ENCODE results near the gene ARRB2.
"Not testable (repeated sequence)": the region's sequence is repeated elsewhere in the genome, so short reads cannot be mapped to it uniquely, and the experiment has no call there.

ARRB2 gene

GRCh38 chr17:4703330-4703691 lies 7.1 kb upstream of the ARRB2 start:
- no peak for DNase-seq

GRCh38 chr17:4704574-4704907 lies 5.9 kb upstream of the ARRB2 start:
- not testable (repeated sequence) for DNase-seq

GRCh38 chr17:4704991-4705390 lies 5.4 kb upstream of the ARRB2 start:
- DNase-seq, result no peak

GRCh38 chr17:4706121-4706520 lies 4.3 kb upstream of the ARRB2 start:
- DNase-seq, result no peak

- no peak for DNase-seq
Measured at GRCh38 chr17:4708436-4708835, 2.0 kb upstream of the ARRB2 start.

- DNase-seq, result peak; percentile 55
Measured at GRCh38 chr17:4710693-4711634, 532 bp downstream of the ARRB2 start.

GRCh38 chr17:4711661-4712181 lies 1.3 kb downstream of the ARRB2 start:
- no peak for DNase-seq

- DNase-seq, result no peak
Measured at GRCh38 chr17:4712526-4712925, 2.1 kb downstream of the ARRB2 start.

- not testable (repeated sequence) for DNase-seq
Measured at GRCh38 chr17:4714340-4715062, 4.1 kb downstream of the ARRB2 start.

GRCh38 chr17:4715063-4715744 lies 4.8 kb downstream of the ARRB2 start:
- peak; percentile 70 for DNase-seq

- no peak for DNase-seq
Measured at GRCh38 chr17:4716081-4716480, 5.6 kb downstream of the ARRB2 start.

- DNase-seq, result no peak
Measured at GRCh38 chr17:4717791-4718190, 7.4 kb downstream of the ARRB2 start.

GRCh38 chr17:4718276-4718675 lies 7.8 kb downstream of the ARRB2 start:
- no peak for DNase-seq

GRCh38 chr17:4719146-4719545 lies 8.7 kb downstream of the ARRB2 start:
- DNase-seq, result no peak

- DNase-seq, result no peak
Measured at GRCh38 chr17:4719684-4720221, 9.3 kb downstream of the ARRB2 start.

- no peak for DNase-seq
Measured at GRCh38 chr17:4720787-4721186, 10.4 kb downstream of the ARRB2 start.

GRCh38 chr17:4721203-4722135 lies 11.0 kb downstream of the ARRB2 start:
- no peak for DNase-seq

- DNase-seq, result no peak
Measured at GRCh38 chr17:4722678-4723240, 12.3 kb downstream of the ARRB2 start.

- no peak for DNase-seq
Measured at GRCh38 chr17:4724650-4725049, 14.2 kb downstream of the ARRB2 start.

GRCh38 chr17:4725646-4726310 lies 15.3 kb downstream of the ARRB2 start:
- no peak for DNase-seq

- no peak for DNase-seq
Measured at GRCh38 chr17:4728124-4728523, 17.7 kb downstream of the ARRB2 start.
